NOMO-1 (cell line): Measurements from ENCODE around the gene CDCA5.
"Not testable (repeated sequence)": the region's sequence is repeated elsewhere in the genome, so short reads cannot be mapped to it uniquely, and the experiment has no call there.

Experiments
- DNase-seq, 2 experiments: peaks; one replicate each; lab custom pipeline; 2025; ENCODE audit not compliant: unreplicated experiment in 2 of 2; lab: John Stamatoyannopoulos, UW

CDCA5 gene

GRCh38 chr11:65119670-65119995, 35.8 kb upstream of the CDCA5 start:
- no peak for DNase-seq

DNA sequence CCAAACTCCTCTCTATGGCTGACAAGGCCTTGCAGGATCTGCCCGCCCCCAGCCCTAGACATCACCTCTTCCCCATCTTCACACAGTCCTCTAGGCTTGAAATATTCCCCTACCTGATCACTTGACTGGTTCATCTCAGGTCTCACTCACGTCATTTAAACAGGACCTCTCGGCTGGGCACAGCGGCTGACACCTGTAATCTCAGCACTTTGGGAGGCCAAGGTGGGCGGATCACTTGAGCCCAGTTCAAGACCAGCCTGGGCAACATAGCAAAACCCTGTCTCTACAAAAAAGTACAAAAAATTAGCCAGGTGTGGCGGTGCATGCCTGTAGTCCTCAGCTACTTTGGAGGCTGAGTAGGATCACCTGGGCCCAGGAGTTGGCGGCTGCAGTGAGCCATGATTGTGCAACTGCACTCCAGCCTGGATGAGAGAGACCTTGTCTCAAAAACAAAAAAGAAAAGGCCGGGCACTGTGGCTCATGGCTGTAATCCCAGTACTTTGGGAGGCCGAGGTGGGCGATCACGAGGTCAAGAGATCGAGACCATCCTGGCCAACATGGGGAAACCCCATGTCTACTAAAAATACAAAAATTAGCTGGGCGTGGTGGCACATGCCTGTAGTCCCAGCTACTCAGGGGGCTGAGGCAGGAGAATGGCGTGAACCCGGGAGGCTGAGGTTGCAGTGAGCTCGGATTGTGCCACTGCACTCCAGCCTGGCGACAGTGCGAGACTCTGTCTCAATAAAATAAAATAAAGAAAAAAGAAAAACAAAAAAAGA, 35.2 kb upstream of the CDCA5 start:
- not testable (repeated sequence) for DNase-seq

- DNase-seq = no peak
Observed at GRCh38 chr11:65118097-65118837, 34.4 kb upstream of the CDCA5 start.

GRCh38 chr11:65117206-65118096, 33.6 kb upstream of the CDCA5 start, which contains the start of gene ZNHIT2:
TSS of gene ZNHIT2 (minus strand) at chr11:65117701. CDS start at chr11:65117653, 48 bp downstream.
- peak; percentile 98 to 99 for DNase-seq

DNA sequence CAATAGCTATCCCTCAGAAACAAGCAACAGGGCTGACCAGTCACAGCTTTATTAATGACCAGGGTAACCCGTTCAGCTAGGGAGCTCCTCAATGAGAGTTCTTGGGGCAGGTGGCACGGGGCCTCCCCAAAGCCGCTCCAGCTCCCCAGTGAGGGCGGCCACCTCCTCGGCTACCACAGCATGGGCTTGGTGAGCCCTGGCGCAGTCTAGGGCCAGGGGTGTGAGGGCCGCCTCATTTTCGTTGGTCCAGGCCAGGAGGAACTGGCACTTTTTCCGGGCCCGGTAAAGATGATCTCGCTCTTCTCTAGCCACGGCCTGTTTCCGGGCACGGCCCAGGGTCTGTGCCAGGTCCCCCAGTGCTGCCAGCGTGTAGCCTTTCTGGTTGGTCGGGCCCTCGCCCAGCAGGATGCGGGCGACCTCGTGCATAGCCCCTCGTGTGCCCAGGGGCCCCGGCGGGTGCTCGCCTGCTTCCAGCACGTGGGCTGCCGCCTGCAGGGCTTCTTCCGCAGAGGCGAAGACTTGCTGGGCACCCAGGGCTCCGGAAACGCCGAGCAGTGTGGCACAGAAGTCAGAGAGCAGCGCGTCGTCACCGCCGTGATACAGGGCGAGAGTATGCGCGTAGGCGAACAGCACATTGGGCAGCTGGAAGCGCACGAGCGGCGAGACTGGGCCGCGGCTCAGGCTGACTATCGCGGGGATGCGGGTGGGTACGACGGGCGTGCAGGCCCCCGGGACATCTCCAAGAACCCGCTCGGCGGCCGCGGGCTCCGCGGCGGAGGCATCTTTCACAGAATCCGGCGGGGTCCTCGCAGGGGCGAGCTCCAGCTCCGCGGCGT, 32.7 kb upstream of the CDCA5 start:
- DNase-seq = no peak

DNA sequence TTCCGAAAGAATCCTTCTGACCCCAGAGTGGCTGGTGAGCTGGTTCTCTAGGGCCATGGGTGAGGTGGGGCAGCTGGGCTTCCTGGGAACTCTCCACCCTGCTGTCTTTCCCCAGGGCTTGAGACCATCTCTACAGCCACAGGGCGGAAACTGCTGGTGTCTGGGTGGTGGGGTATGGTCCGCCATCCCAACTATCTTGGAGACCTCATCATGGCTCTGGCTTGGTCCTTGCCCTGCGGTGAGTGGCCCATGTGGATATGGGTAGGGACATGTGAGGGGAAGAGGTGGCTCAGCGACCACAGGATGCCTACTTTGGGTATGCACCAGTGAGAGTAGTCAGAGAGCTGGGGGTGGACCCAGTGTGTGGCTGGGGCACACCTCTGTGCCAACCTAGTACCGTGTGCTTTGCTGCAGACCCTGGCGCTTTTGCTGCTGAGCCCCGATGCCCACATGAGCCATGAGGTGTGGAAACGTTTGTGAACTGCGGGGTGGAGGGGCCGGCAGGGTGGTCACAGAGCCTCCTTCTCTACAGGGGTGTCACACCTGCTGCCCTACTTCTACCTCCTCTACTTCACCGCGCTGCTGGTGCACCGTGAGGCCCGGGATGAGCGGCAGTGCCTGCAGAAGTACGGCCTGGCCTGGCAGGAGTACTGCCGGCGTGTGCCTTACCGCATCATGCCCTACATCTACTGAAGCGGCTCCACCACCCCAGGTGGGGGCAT, 31.7 kb upstream of the CDCA5 start:
- DNase-seq = no peak

DNA sequence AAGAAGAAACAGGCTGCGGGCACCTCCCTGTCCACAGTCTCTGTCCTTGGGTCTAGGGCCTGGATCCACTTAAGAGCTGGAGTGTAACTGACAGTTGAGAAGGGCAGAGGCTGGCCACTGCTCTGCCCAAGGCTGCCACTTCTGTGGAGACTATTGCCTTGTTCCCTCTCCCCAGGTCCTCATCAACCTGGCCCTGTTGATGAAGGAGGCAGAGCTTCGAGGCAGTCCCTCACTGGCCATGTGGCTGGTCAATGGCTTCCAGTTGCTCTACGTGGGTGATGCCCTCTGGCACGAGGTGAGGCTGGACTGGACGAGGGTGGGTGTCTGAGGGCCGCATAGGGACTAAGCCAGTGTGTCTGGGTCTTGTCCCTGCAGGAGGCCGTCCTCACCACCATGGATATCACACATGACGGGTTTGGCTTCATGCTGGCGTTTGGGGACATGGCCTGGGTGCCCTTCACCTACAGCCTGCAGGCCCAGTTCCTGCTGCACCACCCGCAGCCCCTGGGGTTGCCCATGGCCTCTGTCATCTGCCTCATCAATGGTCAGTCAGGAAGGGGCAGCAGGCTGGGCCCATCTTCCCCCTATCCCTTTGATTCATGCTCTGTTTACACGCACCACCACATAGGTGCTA, 30.8 kb upstream of the CDCA5 start:
- no peak for DNase-seq

DNA sequence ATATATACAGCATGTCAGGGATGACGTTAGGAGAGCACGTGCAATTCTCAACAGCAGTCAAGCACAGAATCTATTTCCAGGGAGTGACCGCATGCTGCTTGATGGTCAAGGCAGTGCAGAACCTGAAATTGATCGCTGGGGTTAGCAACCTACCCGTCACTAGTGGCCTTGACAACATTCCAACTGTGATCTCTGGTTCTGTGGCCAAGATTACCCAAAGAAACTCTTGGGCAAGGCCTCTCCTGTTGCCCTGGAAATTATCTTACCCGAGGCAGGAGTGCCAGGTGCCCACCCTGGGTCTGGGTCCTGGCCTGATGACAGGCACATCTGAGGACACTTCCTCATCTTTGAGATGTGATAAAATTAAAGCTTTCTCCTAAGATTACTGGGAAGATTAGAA, 30.0 kb upstream of the CDCA5 start:
- DNase-seq = no peak

DNA sequence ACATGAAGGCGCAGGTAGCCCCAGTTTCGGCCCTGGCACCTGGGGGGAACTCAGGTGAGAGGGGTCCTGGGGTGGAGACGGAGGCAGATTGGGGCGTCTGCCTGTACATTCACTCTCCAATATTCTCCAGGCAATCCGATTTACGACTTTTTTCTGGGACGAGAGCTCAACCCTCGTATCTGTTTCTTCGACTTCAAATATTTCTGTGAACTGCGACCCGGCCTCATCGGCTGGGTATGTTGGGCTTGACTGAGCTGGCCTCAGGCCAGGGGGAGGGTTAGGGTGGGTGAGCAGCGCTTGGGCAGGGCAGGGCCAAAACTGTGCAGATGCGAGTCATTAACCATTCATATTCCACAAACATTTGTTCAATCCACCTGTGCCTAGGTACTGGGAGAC, 29.5 kb upstream of the CDCA5 start:
- no peak for DNase-seq

GRCh38 chr11:65112546-65113360, 28.9 kb upstream of the CDCA5 start:
- peak; percentile 21 to 51 for DNase-seq

GRCh38 chr11:65111744-65112545, 28.1 kb upstream of the CDCA5 start, which contains the start of gene TM7SF2:
TSS of gene TM7SF2 (plus strand) at chr11:65111872. CDS start at chr11:65112016, 144 bp downstream.
- DNase-seq = peak; percentile 91 to 92

- no peak for DNase-seq
Observed at GRCh38 chr11:65111159-65111743, 27.4 kb upstream of the CDCA5 start.

- peak; percentile 81 to 82 for DNase-seq
Observed at GRCh38 chr11:65110354-65110861, 26.6 kb upstream of the CDCA5 start.

- no peak for DNase-seq
Observed at GRCh38 chr11:65109231-65110198, 25.7 kb upstream of the CDCA5 start.

GRCh38 chr11:65108469-65109123, 24.8 kb upstream of the CDCA5 start:
- DNase-seq = no peak
